CD4-positive, alpha-beta T cell treated with Interleukin-10 for 1 hour (primary cell): ENCODE measurements around the gene B3GNT4.
A peak's percentile ranks its signal among the peaks of the same experiment; 100 is the strongest.
"Not testable (repeated sequence)": the region's sequence is repeated elsewhere in the genome, so short reads cannot be mapped to it uniquely, and the experiment has no call there.

Source experiments
- DNase-seq: peaks from one replicate; pipeline ENCODE4 v3.0.0-alpha.2; 2020

B3GNT4 gene

GRCh38 chr12:122225683-122226365 is 22.3 kb downstream of the B3GNT4 start, which contains the start of gene DIABLO:
Gene DIABLO, minus strand, starts transcription at chr12:122226052. Its CDS starts 38 bp downstream, at chr12:122226014.
- peak; percentile 100 for DNase-seq

GRCh38 chr12:122226366-122227125 is 23.0 kb downstream of the B3GNT4 start:
- DNase-seq, result no peak

- DNase-seq, result peak; percentile 82
Measured at GRCh38 chr12:122227341-122227740, 23.8 kb downstream of the B3GNT4 start.

- DNase-seq, result no peak
Measured at GRCh38 chr12:122228092-122228491, 24.6 kb downstream of the B3GNT4 start.

- no peak for DNase-seq
Measured at GRCh38 chr12:122230798-122231197, 27.3 kb downstream of the B3GNT4 start.

- DNase-seq, result no peak
Measured at GRCh38 chr12:122232691-122233090, 29.2 kb downstream of the B3GNT4 start.

- no peak for DNase-seq
Measured at GRCh38 chr12:122235741-122236140, 32.2 kb downstream of the B3GNT4 start.

GRCh38 chr12:122238861-122239260 is 35.4 kb downstream of the B3GNT4 start:
- no peak for DNase-seq

GRCh38 chr12:122243965-122244364 is 40.5 kb downstream of the B3GNT4 start:
- DNase-seq, result peak; percentile 44

GRCh38 chr12:122244565-122245371 is 41.3 kb downstream of the B3GNT4 start:
- peak; percentile 54 for DNase-seq

- peak; percentile 19 for DNase-seq
Measured at GRCh38 chr12:122245553-122245952, 42.0 kb downstream of the B3GNT4 start.

GRCh38 chr12:122250047-122250446 is 46.5 kb downstream of the B3GNT4 start:
- DNase-seq, result no peak

- no peak for DNase-seq
Measured at GRCh38 chr12:122250536-122250935, 47.0 kb downstream of the B3GNT4 start.

- DNase-seq, result not testable (repeated sequence)
Measured at GRCh38 chr12:122258462-122258861, 55.0 kb downstream of the B3GNT4 start.
